ENCODE data around the gene ERVFRD-1.

Gene ERVFRD-1

GRCh38 chr6:11085758-11086435, 25.6 kb downstream of the ERVFRD-1 start:
- DNase-seq: no peak

- no peak for DNase-seq
These were observed 27.6 kb downstream of the ERVFRD-1 start for GRCh38 chr6:11083956-11084355.

GRCh38 chr6:11083491-11083890, 28.0 kb downstream of the ERVFRD-1 start:
- no peak for DNase-seq

GRCh38 chr6:11080296-11080695, 31.2 kb downstream of the ERVFRD-1 start:
- no peak for DNase-seq

- no peak for DNase-seq
These were observed 33.3 kb downstream of the ERVFRD-1 start for GRCh38 chr6:11078266-11078665.

GRCh38 chr6:11076540-11076939, 35.0 kb downstream of the ERVFRD-1 start:
- no peak for DNase-seq

- DNase-seq: no peak
These were observed 39.4 kb downstream of the ERVFRD-1 start for GRCh38 chr6:11072101-11072500.

GRCh38 chr6:11069760-11070159, 41.8 kb downstream of the ERVFRD-1 start:
- no peak for DNase-seq

GRCh38 chr6:11067348-11067747, 44.2 kb downstream of the ERVFRD-1 start:
- no peak for DNase-seq

- DNase-seq: no peak
These were observed 44.8 kb downstream of the ERVFRD-1 start for GRCh38 chr6:11066505-11067347.

GRCh38 chr6:11065436-11066202, 45.9 kb downstream of the ERVFRD-1 start:
- no peak for DNase-seq

- no peak for DNase-seq
These were observed 46.7 kb downstream of the ERVFRD-1 start for GRCh38 chr6:11064836-11065235.

- DNase-seq: no peak
These were observed 48.8 kb downstream of the ERVFRD-1 start for GRCh38 chr6:11062715-11063114.

- no peak for DNase-seq
These were observed 49.4 kb downstream of the ERVFRD-1 start for GRCh38 chr6:11062083-11062482.

- no peak for DNase-seq
These were observed 53.1 kb downstream of the ERVFRD-1 start for GRCh38 chr6:11058406-11058805.

- no peak for DNase-seq
These were observed 54.7 kb downstream of the ERVFRD-1 start for GRCh38 chr6:11056871-11057270.

GRCh38 chr6:11055127-11055627, 56.3 kb downstream of the ERVFRD-1 start:
- no peak for DNase-seq

- no peak for DNase-seq
These were observed 56.8 kb downstream of the ERVFRD-1 start for GRCh38 chr6:11054722-11055121.

- no peak for DNase-seq
These were observed 58.2 kb downstream of the ERVFRD-1 start for GRCh38 chr6:11053307-11053706.

Data from islet precursor cell (in vitro differentiated cells).